ENCODE data around the gene NET1. TPM values are rescaled to one million over a fixed set of nuclear protein-coding genes. Genes with fewer than 3 reads are reported as not detected.

NET1 gene
- total and polyA plus RNA-seq, 11 donors: 5.6 to 29.5 (median 14.7) TPM

DNA sequence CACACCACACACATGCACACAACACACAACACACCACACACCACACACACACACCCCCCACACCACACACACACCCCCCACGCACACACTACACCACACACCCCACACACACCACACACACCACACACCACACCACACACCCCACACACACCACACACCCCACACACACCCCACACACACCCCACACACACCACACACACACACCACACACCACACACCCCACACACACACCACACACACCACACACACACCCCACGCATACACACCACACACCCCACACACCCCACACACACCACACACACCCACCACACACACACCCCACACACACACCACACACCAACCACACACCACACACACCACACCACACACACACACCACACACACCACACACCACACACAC is 31.2 kb upstream of the NET1 start:
- no peak for ATAC-seq
- no peaks in the 10 kb centered on the region for H3K9me3 ChIP-seq
- intact Hi-C loops (cut with DNase I): loop anchor here in 4 of 10 donors (5.0 to 10.0 kb wide), 5 partner anchors 51 to 536 kb away; partner anchors contain the start of gene AKR1C3 (in 1 of the 4)
- no peaks in the 10 kb centered on the region for H3K27me3 ChIP-seq
- H3K27ac ChIP-seq: no peak overlapping the region
- H3K4me1 ChIP-seq: no peaks in the 10 kb centered on the region
- no peak for DNase-seq
- TF ChIP-seq CTCF (IDR thresholded peaks at IDR 0.05) (no peak), POLR2A (IDR thresholded peaks at IDR 0.05) (no peak)
- no peak overlapping the region for H3K4me3 ChIP-seq
- H3K36me3 ChIP-seq: no peaks in the 10 kb centered on the region
- WGBS, 4 donors: 94 to 96% (median 95%) methylated on average over 2 of the region's 2 CpGs

- ATAC-seq (no peak), DNase-seq (no peak)
- Histone ChIP-seq H3K4me1 (no peaks in the 10 kb centered on the region), H3K27me3 (no peaks in the 10 kb centered on the region), H3K9me3 (peaks cover 0 to 19% (median 6%) of the 10 kb centered on the region in 12 donors), H3K36me3 (no peaks in the 10 kb centered on the region), H3K4me3 (no peak overlapping the region), H3K27ac (no peak overlapping the region)
- 86 to 92% (median 87%) methylated on average over 2 of the region's 2 CpGs for whole genome bisulfite sequencing, 4 donors
- TF ChIP-seq CTCF (IDR thresholded peaks at IDR 0.05) (no peak), POLR2A (IDR thresholded peaks at IDR 0.05) (no peak)
- intact Hi-C loops (cut with DNase I): loop anchor here in 6 of 10 donors (2.0 to 10.0 kb wide), 8 partner anchors 90 to 540 kb away; partner anchors contain the start of gene AKR1C3 (in 1 of the 6)
These were observed 27.1 kb upstream of the NET1 start for GRCh38 chr10:5385224-5385623.

DNA sequence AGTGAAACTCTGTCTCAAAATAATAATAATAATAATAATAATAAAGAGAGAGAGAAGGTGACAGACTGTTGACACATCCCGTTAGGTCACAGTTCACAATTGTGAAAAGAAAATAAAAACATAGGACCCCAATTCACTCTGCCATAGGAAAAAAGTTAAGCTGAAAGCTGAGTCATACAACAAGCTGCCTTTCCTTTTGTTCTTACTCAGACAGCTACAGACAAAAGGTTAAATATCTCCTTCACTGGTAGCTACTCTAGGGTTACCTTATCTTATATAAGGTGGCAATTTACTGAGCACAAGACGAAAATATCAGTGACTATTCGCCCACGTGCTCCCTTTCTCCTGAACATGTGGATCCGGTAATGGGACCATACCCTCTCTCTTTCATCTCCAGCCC is 25.2 kb upstream of the NET1 start:
- intact Hi-C loops (cut with DNase I): loop anchor here in 6 of 10 donors (5.0 to 10.0 kb wide), 6 partner anchors 92 to 542 kb away; partner anchors contain the start of gene AKR1C3 (in 1 of the 6)
- TF ChIP-seq POLR2A (IDR thresholded peaks at IDR 0.05) (no peak), CTCF (IDR thresholded peaks at IDR 0.05) (no peak)
- ATAC-seq: no peak
- no peak overlapping the region for H3K27ac ChIP-seq
- no peaks in the 10 kb centered on the region for H3K4me1 ChIP-seq
- no peak overlapping the region for H3K4me3 ChIP-seq
- peaks cover 0 to 39% (median 18%) of the 10 kb centered on the region in 12 donors for H3K9me3 ChIP-seq
- DNase-seq: no peak
- WGBS, 4 donors: 86 to 91% (median 86%) methylated on average over 5 of the region's 5 CpGs
- H3K27me3 ChIP-seq: no peaks in the 10 kb centered on the region
- no peaks in the 10 kb centered on the region for H3K36me3 ChIP-seq

DNA sequence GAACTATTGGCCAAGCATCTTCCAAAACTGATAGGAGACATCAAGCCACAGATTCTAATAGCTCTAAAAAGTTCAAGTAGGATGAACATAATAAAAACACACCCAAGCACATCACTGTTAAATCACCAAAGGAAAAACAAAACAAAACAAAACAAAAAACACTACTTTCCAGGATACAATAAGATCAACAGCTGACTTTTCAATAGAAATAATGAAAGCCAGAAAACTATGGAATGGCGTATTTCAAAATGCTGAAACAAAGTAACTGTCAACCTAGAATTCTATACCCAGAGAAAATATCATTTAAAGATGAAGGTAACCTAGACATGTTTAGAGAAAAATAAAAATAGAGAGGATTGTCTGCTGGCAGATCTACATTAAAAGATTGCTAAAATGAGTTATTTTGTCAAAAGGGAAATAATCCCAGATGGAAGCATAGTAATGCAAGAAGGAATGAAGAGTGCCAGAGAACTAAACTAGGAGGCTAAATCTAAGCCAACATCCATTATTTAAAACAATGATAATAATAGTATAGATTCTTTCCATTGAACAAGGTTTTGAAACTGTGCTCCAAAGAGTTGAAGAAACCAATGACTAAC is 21.7 kb upstream of the NET1 start:
- TF ChIP-seq POLR2A (IDR thresholded peaks at IDR 0.05) (no peak), CTCF (IDR thresholded peaks at IDR 0.05) (no peak)
- Histone ChIP-seq H3K36me3 (no peaks in the 10 kb centered on the region), H3K4me3 (no peak overlapping the region), H3K9me3 (peaks cover 0 to 40% (median 18%) of the 10 kb centered on the region in 12 donors), H3K27me3 (no peaks in the 10 kb centered on the region), H3K4me1 (no peaks in the 10 kb centered on the region), H3K27ac (no peak overlapping the region)
- 87 to 99% (median 97%) methylated on average over 1 of the region's 1 CpG for WGBS, 4 donors
- intact Hi-C loops (cut with DNase I): no loop called here
- DNase-seq: no peak
- ATAC-seq: no peak

Data from heart left ventricle (tissue), 16 donors.